NCI-H82 treated with DMSO at 0.1 percent for 48 hours (cell line): ENCODE results near the gene GSG1L.

ENCODE experiments used
- DNase-seq: peaks from one replicate; lab custom pipeline; 2025; ENCODE audit not compliant: unreplicated experiment; lab: John Stamatoyannopoulos, UW

Gene GSG1L

DNA sequence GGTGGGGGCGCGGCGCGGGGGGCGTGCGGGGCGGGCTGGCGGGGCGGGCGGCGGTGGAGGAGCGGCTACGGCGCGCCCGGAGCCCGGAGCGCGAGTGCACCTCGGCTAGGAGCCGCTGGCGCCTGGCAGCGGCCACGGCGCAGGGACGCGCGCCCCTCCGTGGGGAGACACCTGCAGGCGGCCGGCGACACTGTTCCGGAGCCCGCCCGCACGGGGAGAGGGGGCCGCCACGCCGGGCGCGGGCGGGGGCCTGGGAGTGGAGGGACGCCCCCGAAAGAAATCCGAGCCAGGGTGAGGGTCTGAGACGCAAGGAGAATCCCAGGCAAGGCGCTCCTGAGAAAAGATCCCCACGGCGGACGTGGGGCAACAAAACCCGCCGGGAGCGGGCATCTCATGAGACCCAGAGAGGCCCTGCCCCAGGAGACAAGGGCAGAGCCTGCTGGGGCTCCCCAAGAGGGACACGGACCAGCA is at the start of gene GSG1L:
Gene GSG1L, minus strand, starts transcription at position 124 of the 471 bp plus-strand sequence. CDS start 290 bp downstream, outside the sequence.
- no peak for DNase-seq

DNA sequence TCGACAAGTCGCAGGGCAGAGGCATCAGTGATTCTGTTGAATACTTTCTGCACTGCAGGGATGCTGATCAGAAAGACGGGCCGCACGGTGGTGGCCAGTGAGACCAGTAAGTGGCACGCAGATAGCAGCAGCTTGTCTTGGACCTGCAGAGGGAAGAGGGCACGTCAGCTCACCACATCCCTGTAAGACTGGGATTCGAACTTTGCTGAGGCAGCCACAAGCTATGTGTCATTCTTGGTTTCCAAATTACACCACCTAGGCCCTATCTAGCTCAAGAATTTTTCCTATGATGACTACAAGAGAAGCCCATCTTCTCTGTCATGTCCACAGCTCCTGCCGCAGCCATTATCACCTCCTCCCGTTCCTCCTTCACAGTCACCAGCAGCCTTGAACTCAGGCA is 49.4 kb upstream of the GSG1L start:
- DNase-seq, result no peak

DNA sequence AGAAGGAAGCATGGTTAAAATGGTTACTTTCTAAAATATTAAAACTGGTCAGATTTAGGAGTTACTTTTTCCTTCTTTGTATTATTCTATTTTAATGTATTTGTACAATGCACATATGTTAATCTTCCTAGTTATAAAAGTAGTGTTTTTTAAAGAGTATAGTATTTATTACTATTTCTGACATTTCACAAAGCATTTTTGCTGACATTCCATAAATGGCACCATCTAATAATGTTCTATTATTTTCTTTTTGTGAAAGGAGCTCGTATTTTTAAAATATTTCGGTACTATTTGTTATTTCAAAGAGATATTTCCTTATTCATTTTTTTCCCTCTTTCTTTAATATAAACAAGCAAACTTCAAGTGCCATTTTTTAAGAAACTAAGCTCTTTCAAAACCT is 47.5 kb upstream of the GSG1L start:
- no peak for DNase-seq

DNA sequence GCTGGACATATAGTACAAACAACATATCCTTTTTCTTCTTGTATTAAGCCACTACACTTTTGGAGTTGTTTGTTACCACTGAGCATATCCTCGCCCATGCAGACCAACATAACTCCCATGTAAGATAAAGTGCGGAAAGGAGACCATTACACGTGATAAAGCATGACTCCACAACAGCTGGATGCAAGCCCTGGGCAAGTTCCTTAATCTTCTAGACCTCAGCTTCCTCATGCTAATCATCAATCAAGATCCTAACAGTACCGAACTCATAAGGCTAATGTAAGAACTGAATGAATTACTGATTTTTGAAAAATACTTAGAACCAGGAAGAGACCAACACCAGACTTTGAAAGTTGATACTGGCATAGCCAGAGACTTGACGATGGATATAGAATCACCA is 47.0 kb upstream of the GSG1L start:
- no peak for DNase-seq

DNA sequence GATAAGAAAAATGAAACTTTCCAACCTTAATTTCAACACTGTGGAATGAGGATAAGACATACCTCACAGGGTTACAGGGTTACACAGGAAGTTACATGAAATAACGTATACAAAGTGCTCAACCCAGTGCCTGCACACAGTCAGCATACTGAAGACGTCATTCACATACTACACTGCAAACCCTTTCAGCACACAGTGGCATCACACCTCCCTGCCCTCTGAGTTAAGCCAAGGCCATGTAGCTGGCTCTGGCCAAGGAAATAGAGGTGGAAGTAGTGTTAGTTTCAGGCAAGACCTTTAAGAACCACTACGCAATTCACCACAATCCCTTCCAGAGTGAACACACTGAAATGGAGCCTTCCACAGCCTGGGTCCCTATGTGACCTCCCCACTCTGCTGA is 46.6 kb upstream of the GSG1L start:
- no peak for DNase-seq

DNA sequence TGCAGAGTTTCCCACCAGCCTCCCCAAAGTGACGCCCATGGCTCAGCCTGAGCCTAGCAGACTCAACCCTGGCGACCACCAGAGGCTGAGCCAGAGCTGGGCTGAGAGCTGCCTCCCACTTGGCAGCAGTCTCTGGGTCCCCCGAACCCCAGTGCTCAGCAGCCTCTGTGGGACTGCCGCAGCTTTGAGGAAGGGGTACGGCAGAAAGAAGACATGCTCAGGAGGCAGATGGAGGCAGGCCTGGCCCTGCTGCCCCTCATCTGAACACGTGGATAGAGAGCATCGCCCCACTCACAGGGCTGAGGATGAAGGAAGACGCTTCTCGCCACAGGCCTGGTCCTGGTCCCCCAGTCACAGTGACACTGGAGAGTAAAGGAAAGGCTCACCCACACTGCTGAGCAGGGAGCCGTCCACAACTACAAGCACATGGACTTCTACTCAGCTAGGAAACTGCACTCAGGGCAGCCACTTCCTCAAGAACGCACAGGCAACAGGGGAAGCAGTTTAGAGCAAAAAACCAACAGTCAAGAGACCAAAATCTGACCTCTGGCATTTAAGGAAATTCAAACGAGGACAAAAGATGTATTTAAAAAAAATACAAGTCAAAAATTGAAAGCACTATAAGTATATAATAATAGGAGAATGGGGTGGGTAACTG is 45.2 kb upstream of the GSG1L start:
- no peak for DNase-seq

DNA sequence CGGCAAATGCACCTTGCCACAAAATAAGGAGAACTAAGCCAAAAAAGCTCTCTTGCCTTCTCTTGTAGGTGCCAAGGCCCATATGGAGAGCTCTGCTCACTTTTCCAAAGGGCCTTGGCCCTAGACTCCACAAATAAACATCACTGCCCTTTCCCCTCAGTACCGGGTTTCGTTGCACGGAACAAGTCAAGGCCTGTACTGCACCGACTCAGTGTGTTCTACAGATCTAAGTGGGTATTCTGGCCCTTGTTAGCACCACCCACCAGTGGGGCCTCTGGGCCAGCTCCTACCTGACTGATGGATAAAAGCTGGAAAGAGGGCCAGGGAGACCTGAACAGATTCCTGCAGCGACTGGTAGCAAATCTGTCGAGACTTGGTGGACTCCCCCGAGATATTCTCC is 43.7 kb upstream of the GSG1L start:
- DNase-seq, result no peak

DNA sequence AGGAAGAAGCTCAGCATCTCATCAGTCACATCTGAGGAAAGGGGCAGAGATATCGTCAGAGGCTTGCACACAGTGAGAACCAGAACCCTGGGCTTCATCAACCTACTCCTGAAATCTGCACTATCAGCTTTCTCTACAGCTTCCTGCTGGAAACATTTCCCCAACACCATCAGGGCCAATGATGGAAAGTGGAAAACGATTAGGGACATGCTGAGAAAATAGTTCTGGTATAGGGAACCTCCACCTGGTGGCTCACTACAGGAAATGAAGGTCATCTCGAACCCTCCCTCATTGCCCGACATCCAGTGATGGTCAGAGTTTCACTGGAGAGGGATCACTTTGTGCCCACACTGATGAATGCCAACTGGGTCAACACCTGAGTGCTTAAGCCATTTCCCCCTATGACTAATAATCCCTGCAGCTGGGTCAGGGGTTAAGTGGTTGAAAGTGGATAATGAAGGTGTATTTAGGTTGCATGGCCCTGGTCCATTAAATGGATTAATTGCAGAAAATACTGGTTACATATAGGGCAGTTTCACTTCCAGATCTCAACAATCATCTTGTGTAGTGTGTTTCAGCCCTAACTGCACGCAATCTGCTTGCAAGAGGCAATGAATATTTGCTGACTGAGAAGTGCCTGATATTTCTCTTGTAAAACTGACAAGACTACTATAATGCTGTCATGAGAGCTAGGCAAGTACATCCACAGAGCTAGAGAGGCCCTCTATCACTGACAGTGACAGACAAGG is 43.1 kb upstream of the GSG1L start:
- no peak for DNase-seq

DNA sequence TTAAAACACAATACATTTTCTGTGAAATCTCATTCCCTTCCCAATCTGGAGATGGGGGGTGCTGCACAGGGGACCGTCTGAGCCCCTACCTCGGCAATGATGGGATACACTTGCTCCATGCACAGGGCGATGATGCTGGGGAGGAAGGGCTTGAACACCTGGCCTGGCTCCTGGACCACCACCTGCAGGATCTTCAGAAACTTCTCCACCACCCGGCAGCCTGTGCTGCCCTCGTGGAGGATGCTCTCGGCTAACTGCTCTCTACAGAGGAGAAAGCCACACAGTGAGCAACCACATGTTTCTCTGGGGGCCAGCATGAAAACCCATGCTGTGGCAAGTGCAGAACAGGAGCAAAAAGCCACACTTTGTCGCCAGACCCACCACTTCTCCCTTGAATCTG is 42.4 kb upstream of the GSG1L start:
- DNase-seq, result no peak

DNA sequence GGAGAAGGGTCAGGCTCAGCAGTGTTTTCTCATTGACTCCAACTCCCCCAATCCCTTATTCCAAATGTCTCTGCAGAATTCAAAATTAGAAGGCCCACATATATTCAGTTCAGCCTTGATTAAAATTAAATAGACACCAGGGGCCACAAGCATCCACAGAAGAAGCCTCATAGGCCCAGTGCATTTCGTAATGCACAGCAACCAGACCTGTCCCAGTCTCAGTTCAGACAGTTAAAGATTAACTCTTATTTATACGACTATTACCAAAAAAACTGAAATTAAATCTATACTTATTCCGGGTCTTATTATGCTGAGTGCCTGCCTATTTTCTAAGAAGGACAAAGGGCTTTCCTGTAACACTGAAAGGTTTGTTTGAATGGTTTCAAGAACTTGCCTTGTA is 41.8 kb upstream of the GSG1L start:
- DNase-seq, result no peak

DNA sequence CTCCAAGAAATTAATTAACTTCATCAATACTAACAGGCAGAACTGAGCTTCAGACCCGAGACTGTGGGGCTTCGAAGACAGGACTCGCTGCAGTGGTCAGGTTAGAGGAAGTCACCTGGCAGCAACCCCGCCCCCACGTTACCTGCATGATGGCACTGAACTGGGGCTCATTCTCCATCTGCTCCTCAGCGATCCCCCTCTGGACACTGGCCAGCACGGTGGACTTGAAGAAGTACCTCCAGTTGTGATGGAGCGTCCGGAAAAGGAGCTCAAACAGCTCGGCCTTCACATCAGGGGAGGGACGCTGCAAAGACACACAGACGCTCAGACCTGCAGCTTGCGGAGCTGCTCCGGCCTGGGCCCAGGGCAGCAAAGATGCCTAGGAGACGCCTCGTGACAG is 40.9 kb upstream of the GSG1L start:
- no peak for DNase-seq

DNA sequence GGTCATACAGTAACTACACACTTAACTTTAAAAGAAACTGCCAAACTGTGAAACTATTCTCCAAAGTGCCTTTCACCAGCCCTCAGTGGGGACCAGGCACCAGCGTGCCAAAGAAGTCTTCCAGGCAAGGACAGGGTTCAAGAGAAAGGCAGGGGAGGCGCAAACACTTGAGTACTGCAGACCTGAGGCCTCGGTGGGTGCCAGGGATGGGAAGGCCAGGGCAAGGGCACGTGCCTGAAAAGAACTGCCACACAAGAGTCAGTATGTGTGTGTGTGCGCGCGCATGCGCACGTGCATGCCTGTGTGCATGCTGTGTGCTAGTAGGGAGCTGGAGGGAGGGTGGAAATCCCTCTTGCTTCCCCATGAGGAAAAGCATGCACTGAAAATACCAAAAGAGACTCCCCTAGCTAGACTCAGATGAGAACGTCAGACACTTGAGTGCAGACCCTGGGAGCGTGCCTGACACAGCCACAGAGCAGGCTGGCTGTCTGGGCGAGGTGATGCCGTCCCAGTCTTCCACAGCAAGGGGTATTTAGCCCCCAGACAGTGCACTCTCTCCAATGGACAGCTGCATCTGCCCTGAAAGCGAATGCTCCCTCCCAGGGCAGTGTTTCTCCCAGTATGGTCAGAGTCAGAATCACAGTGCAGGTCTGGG is 40.1 kb upstream of the GSG1L start:
- DNase-seq, result no peak

DNA sequence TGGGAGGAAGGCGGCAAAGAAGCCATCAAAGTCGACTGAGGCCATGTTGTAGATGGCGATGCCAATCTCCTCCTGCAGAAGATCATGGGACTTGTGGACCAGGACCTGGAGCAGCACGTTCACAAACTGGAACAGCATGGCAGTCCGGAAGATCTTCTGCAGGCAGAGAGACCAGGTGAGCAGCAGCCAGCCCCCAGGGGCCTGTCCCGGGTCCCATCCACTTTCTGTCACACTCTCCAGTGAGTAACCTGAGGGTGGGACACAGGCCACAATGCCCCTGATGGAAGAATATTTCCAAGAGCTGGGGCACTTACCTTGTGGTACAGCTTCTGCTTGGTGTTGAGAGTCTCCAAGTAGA is 38.0 kb upstream of the GSG1L start:
- no peak for DNase-seq

DNA sequence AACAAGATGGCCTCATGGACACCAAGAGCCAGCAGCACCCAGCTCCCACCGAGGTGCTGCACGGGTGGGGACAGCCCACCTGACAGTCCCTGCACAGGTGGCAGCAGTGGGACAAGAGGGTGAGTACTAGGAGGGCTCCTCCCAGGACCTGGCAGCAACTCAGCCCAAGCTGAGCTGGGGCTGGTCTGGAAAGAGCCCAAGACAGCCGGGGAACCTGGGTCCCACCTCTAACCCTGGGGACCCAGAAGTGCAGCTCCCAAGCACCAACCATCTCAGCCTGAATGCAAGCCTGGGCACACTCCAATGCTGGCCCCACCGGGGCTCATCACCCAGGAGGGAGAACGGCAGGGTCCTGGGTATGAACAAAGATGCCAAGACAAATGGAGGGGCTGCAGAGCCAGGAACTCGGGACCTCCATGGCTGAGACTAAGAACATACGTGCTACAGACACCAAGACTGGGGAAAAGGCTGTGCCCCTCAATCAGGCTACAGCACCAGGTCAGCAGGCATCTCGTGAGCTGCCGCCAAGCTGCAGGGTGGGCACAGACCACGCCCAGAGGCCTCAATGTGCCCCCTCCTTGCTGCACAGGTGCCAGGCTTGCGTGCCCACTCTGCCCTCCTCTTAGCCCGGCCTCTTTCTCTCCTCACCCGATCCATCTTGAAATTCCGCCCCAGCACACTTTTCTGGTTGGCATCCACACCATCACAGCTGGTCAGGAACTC is 37.5 kb upstream of the GSG1L start:
- no peak for DNase-seq

DNA sequence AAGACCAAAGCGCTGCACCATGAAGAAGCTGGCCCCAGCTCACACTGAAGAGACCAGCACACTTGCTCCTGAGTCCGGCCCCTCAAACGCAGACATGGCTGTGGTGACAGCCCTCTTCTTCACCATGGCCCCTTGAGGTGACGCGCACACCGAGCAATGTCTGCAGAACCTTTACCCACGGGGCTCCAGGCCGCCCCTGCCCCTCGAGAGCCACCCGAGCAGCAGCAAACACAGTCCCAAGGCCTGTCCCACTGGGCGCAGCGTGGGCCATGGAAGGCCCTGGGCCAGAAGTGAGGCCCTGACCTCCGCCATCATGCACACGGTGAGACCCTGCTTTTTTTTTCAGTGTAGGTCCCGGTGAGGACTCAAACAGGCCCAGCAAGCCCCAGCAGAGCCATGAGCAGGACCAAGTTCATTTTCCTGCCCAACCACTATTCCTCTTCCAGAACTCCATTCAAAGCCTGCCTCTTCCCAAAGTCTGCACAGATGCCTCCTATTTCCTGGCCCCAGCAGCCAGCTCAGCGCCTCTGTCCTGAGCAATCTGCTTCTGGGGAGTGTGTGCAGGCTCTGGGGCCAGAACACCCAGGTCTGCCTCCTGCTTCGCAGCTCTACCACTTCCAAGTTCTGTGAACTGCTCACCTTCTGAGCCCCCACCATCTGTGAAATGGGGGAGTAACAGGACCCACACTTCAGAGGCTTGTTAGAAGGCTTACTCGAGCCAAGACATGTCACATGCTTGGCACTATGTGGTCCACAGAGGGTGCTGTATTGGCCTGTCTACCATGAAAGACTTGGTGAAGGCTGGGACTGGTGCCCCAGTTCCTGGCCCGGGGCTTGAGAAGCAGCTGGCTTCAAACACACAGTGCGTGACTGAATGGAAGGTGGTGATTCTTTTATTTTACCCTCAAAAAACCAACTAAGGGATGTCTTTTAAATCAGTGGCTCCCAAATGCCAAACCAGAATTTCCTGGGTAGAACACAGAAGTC is 35.7 kb upstream of the GSG1L start:
- no peak for DNase-seq

DNA sequence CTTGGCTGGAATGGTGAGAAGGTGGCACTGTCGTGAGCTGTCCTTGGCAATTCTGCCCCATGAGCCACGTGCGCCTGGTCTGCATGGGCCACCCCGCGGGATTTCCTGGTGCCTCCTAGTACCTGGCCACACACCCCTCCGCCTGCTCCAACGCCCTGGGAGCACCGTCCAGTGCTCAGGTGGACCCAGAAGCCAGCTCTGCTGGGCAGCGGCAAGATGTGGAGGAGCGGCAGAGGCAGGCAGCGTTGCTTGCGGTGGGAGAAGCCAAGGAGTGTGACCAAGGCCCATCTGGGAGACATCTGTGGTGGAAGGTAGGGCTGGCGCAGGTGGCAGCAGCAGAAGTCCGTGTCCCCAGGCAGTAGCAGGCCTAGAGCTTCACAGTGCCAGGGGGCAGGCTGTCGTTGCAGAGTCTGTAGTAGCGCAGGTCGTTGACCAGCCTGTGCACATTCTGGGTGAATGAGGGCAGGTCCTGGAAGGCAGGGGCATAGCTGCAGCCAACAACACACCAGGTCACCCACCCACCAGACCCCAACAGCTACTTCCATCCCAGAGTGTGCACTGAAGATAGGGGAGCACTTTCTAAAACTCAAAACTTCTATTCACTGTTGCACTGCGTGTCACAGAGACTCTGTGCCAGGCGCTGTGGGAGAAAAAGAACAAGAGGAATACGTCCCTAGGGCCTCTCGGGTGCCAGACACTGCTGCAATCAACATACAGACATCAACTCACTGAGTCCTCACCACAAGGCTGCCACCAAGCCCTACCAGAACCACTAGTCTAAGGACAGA is 34.9 kb upstream of the GSG1L start:
- no peak for DNase-seq

DNA sequence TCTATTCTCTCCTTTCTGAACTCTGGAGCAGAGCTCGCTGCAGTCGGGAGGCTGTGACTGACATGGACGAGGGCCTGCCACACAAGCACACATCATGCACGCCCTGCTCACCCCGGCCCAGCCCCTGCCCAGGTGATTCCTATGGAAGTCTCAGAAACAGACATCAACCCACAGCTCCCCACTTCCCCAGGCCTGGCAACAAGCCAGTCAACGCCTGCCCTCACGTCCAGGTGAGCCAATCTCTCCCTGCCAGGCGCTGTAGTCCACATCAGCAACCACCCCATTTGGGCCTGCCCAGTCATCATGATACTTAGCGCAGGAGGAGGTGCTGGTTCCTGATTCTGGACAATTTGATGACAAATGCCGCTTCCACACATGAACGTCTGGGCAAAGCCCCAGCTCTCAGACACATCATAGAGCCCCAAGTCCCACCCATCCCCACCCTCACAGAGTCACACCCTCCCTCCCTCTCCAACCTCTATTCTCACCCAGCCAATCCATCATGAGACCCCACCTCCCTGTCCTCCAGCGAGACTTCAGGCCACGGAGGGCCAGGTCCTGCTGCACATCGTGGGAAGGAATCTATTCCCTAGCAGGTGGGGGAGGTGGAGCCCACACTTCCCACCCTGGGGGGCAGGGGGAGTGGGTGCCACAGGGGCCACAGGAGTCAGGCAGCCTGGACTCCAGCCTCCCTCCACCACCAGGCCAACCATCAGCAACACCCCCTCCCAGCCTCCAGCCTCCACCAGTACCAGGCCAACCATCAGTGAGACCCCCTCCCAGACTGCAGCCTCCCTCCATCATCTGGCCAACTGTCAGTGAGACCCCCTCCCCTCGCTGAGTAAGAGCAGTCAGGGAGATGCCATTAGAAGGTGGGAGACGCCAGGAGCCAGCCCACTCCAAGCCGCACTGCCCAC is 33.7 kb upstream of the GSG1L start:
- DNase-seq, result no peak

DNA sequence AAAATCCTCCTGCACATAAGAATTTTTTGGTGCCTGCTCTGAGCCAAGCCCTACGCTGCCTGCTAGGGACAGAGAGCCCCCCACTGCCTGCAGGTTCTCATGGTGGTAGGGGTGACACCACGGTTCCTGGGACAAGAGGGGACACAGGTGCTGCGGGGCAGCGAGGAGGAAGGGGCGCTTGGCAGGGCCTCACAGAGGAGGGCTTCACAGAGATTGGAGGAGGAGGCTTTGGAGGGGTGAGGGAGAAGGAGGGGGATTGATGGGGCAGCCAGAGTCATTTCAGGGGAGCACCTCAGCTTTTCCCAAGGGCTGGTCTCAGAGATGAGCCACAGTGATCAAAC is 29.8 kb upstream of the GSG1L start:
- no peak for DNase-seq
